IPS-20b (cell line): ENCODE results near the gene ABTB2.

Experiments used
- H3K27ac ChIP-seq: one replicate; pipeline ENCODE4 v1.5.1; 2013; ENCODE audit warnings: low read length
- H3K27me3 ChIP-seq: 2 replicates; pipeline ENCODE4 v1.6.1; 2013; ENCODE audit warnings: mild to moderate bottlenecking, low read length, inconsistent platforms; ENCODE audit not compliant: insufficient read depth
- H3K36me3 ChIP-seq: 2 replicates; pipeline ENCODE4 v1.6.1; 2013; ENCODE audit warnings: low read depth, mild to moderate bottlenecking, inconsistent platforms, low read length, moderate library complexity; ENCODE audit not compliant: insufficient read depth
- H3K4me1 ChIP-seq: 2 replicates; pipeline ENCODE4 v1.6.1; 2013; ENCODE audit warnings: mild to moderate bottlenecking, control low read depth, inconsistent platforms, low read length, moderate library complexity; ENCODE audit not compliant: insufficient read depth
- H3K4me3 ChIP-seq: 2 replicates; pipeline ENCODE4 v1.5.1; 2013; ENCODE audit warnings: mild to moderate bottlenecking, low read length, inconsistent platforms
- H3K9ac ChIP-seq: 2 replicates; pipeline ENCODE4 v1.6.1; 2013; ENCODE audit warnings: low read depth, mild to moderate bottlenecking, inconsistent platforms, low read length, moderate library complexity
- H3K9me3 ChIP-seq: 2 replicates; pipeline ENCODE4 v1.6.1; 2013; ENCODE audit warnings: mild to moderate bottlenecking, low read depth, low read length, inconsistent platforms; ENCODE audit not compliant: insufficient read depth

The ABTB2 gene

DNA sequence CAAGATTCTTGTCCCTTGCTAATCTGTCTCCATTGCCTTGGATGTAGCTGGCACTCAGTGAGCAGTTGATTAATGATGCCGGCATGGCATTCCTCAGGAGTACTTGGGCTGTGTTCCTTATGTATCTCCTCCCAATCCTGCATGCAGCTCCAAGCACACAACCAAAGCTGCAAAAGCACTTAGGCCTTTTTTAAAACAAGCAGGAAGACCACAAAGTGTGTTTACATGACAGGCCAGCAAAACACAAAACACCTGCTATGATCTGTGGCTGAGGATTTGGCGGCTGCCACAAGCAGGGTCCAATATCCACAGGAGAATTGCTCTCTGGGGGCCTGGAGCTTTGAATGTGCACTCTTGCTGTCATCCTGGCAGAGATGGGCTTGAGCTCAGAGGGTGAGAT is 8.9 kb downstream of the ABTB2 start:
- Histone ChIP-seq H3K4me3 (no peak overlapping the region), H3K27ac (no peak overlapping the region), H3K27me3 (no peaks in the 10 kb centered on the region), H3K36me3 (no peaks in the 10 kb centered on the region), H3K9me3 (no peaks in the 10 kb centered on the region), H3K9ac (no peak overlapping the region), H3K4me1 (0 out of 2 replicates have a peak, but pooled peaks cover 3% of the 10 kb centered on the region)

DNA sequence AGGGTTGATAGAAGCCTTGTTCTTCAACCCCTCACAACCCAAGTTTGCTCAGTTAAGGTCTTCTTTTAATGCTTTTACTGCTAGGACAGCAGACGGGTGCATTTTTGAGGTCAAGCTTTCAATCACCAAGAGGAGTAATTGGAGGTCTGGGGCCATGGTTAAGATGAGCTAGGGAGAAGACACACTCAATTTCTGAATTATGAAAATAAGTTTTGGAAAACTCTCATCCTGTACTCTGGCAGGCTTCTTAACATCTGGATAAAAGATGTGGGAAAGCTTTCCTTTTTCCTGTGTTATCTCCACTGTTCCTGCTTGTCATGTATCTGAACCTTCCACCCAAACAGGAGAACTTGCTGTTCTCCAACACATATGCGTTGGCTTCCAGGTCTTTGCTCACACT is 9.7 kb downstream of the ABTB2 start:
- Histone ChIP-seq H3K36me3 (no peaks in the 10 kb centered on the region), H3K27me3 (no peaks in the 10 kb centered on the region), H3K4me3 (no peak overlapping the region), H3K27ac (no peak overlapping the region), H3K9ac (no peak overlapping the region), H3K9me3 (no peaks in the 10 kb centered on the region), H3K4me1 (0 out of 2 replicates have a peak, but pooled peaks cover 3% of the 10 kb centered on the region)

DNA sequence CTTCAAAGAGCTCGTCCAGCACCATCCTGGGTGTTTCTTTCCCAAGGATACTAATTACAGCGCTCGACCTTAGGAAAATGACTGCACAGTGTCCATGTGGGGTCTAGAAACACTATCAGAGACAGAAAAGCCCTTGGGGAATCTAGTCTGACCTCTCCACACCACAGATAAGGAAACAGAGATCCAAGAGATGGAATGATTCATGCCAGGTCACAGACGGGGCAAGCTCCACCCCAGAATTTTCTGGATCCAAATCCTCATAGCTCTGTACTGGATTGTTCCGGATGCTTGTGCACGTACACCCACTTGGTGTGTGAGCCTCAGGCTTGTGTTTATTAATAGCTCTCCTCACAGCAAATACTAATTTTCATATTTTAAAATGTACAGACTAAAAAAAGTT is 11.3 kb downstream of the ABTB2 start:
- H3K9me3 ChIP-seq = no peaks in the 10 kb centered on the region
- no peak overlapping the region for H3K4me3 ChIP-seq
- no peak overlapping the region for H3K9ac ChIP-seq
- H3K27me3 ChIP-seq = no peaks in the 10 kb centered on the region
- no peak overlapping the region for H3K27ac ChIP-seq
- no peaks in the 10 kb centered on the region for H3K36me3 ChIP-seq
- H3K4me1 ChIP-seq = peaks cover 13% of the 10 kb centered on the region; the same call in 1 of the 2 replicates

DNA sequence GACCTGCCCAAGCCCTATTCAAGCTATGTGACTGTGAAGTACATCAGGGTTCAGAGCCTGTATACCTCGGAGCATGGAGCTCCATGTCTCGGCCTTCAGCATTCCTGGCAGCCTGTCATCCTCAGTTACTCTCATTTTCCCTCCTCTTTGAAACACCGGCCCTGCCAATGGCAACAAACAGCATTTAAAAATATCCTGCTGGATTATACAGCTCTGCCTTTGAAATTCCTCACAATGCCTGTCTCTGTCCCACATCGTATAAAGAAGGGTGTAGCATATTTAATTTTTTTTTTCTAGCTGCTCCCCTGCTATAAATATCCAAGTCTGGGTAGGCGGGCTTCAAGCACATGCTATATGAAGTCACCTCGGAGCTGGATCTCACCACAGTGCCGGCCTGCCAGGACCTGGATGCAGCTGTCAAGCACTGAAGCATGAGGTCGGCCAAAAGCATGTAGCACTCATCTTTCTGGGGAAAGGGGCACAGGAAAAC is 11.8 kb downstream of the ABTB2 start:
- H3K4me1 ChIP-seq = peaks cover 17% of the 10 kb centered on the region; the same call in 1 of the 2 replicates
- H3K27me3 ChIP-seq = no peaks in the 10 kb centered on the region
- H3K4me3 ChIP-seq = no peak overlapping the region
- no peak overlapping the region for H3K27ac ChIP-seq
- H3K9me3 ChIP-seq = no peaks in the 10 kb centered on the region
- H3K9ac ChIP-seq = no peak overlapping the region
- H3K36me3 ChIP-seq = no peaks in the 10 kb centered on the region

DNA sequence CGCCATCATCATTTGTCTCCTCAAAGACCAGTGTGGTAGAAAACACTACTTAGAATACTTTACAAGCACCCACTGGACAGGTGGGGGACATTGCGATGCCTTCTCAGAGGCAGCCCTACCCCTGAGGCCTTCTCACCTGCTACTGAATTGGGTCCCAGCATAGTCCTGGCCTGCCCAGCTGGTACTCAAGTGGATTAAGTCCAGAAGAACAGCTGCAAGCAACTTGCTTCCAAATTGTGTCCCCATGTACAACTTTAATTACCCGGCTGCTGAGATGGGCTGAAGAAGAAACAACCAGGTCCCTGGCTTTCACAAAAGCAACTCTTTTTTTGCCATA is 12.3 kb downstream of the ABTB2 start:
- no peaks in the 10 kb centered on the region for H3K9me3 ChIP-seq
- no peaks in the 10 kb centered on the region for H3K27me3 ChIP-seq
- no peak overlapping the region for H3K27ac ChIP-seq
- H3K4me3 ChIP-seq = no peak overlapping the region
- no peak overlapping the region for H3K9ac ChIP-seq
- peaks cover 17% of the 10 kb centered on the region; the same call in 1 of the 2 replicates for H3K4me1 ChIP-seq
- H3K36me3 ChIP-seq = no peaks in the 10 kb centered on the region

DNA sequence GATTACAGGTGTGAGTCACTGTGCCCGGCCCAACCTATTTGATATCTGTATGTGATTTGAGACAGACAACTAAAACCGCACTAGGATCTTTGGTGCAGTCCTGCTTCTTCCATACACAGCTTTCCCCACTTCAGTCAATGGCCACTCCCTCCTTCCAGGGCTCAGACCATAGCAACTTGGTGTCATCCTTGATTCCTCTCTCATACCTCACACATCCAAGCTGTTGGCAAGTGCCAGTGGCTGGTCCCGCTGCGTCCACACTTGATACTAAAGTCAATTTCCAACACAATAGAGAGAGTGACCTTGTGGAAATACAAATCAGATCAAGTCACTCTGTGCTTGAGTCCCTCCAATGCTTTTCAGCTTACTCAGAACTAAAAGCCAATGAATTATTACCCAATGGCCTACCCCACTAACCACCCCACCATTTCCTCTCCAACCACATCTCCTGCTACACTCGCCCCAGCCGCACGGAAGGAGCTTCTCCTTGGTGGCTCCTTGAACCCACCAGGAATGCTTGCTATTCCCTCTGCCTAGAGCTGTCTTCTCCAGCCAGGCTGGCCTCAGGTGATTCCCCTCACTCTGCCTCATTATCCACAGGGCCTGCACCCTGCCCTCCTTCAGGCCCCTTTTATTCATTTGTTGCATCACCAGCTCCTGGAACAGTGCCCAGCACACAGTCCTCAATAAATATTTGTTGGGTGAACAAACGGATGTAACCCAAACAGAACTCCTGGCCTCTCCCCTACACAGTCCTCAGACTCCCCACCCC is 12.9 kb downstream of the ABTB2 start:
- Histone ChIP-seq H3K4me1 (peaks cover 17% of the 10 kb centered on the region; the same call in 1 of the 2 replicates), H3K36me3 (no peaks in the 10 kb centered on the region), H3K27ac (no peak overlapping the region), H3K27me3 (no peaks in the 10 kb centered on the region), H3K9ac (no peak overlapping the region), H3K9me3 (no peaks in the 10 kb centered on the region), H3K4me3 (no peak overlapping the region)

DNA sequence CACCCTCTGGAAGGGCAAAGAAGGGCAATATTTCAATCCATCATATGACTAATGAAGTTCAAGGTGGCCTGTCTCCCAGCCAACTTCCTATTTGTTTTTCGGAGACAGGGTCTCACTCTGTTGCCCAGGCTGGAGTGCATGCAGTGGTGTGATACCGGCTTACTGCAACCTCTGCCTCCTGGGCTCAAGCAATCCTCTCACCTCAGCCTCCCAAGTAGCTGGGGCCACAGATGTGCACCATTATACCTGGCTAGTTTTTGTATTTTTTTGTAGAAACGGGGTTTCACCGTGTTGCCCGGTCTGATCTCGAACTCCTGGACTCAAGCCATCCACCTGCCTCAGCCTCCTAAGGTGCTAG is 13.4 kb downstream of the ABTB2 start:
- Histone ChIP-seq H3K9me3 (no peaks in the 10 kb centered on the region), H3K27ac (no peak overlapping the region), H3K36me3 (no peaks in the 10 kb centered on the region), H3K4me1 (peaks cover 17% of the 10 kb centered on the region; the same call in 1 of the 2 replicates), H3K27me3 (no peaks in the 10 kb centered on the region), H3K9ac (no peak overlapping the region), H3K4me3 (no peak overlapping the region)

DNA sequence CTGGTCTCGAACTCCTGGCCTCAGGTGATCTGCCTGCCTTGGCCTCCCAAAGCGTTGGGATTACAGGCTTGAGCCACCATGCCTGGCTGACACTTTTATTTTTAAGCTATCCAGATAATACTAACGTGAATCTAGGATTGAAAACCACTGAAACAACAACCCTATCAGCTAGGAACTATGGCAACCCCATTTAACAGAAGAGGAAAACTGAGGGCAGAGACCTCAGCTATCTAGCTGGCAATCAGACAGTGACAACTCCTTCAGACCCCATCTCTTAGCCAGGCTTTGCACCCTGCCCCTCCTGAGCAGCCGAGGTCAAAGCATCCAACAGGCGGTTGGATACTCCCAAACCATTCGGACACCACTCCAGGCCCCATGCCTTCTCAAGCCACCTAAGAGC is 14.1 kb downstream of the ABTB2 start:
- H3K9me3 ChIP-seq = no peaks in the 10 kb centered on the region
- no peak overlapping the region for H3K27ac ChIP-seq
- no peaks in the 10 kb centered on the region for H3K36me3 ChIP-seq
- H3K9ac ChIP-seq = no peak overlapping the region
- H3K4me3 ChIP-seq = no peak overlapping the region
- H3K27me3 ChIP-seq = no peaks in the 10 kb centered on the region
- peaks cover 17% of the 10 kb centered on the region; the same call in 1 of the 2 replicates for H3K4me1 ChIP-seq

DNA sequence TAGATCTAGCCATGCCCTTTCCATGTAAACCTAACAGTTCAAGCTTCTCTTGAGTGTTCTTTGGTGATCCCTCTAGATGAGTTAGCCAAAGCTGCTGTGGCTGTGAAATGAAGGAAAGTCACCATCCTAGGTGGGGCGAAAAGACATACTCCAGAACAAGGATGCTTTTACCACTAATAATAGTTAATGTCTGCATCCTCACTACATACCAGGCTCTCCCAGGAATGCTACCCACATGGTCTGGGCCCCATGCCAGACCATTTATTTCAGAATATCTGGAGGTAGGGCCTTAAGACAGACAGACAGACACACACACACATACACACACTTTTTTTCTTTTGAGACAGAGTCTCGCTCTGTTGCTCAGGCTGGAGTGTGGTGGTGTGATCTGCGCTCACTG is 14.7 kb downstream of the ABTB2 start:
- H3K4me1 ChIP-seq = peaks cover 17% of the 10 kb centered on the region; the same call in 1 of the 2 replicates
- H3K27ac ChIP-seq = no peak overlapping the region

DNA sequence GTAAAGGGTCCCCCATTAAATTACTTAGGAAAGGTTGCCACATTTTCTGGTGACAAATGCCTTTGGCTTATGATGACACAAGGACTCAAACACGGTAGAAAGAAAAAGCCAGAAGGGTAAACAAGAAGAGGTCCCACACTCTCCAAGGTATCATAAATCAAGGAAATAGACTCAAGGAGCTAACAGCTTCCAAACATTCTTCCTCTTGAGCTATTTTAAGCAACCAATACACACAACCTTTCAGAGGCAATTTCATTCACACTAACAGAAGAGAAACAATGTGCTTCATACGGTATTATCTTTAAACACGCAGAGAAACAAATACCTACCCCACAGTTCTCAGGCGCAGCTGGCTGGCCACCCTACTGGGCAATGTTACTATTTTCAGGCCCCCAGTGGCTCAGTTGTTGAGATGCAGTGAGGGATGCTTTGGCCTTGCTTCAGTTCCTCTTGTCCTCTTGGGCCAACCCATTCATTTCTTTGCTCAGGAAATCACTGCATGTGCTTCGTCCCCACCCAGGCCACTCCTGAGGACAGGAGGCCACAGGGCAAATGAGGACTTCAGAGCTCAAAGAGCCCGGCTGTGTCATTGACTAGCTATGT is 15.8 kb downstream of the ABTB2 start:
- Histone ChIP-seq H3K9me3 (no peaks in the 10 kb centered on the region), H3K27me3 (no peaks in the 10 kb centered on the region), H3K4me1 (peaks cover 17% of the 10 kb centered on the region; the same call in 1 of the 2 replicates), H3K9ac (no peak overlapping the region), H3K4me3 (no peak overlapping the region), H3K36me3 (no peaks in the 10 kb centered on the region), H3K27ac (no peak overlapping the region)

More for the DNA sequence above, 14.7 kb downstream of the ABTB2 start:
- H3K27me3 ChIP-seq = no peaks in the 10 kb centered on the region
- no peaks in the 10 kb centered on the region for H3K36me3 ChIP-seq
- H3K9me3 ChIP-seq = no peaks in the 10 kb centered on the region
- H3K9ac ChIP-seq = no peak overlapping the region
- no peak overlapping the region for H3K4me3 ChIP-seq

DNA sequence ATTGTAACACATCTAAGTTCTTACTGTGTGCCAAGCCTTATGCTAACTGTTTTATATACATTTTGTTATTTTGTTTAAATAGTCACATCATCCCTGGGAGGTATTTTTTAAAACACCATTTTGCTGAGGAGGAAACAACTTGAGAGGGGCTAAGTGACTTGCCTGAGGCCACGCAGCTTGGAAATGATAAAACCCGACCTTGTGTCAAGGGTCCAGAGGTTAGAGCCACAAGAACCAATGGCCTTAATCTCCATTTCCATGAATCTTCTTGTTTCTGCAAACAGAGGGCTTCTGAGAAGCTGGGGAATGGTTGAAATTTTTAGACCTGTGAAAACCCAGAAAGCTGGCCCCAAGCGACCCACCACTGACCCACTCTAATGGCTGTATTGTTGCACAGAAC is 16.7 kb downstream of the ABTB2 start:
- peaks cover 17% of the 10 kb centered on the region; the same call in 1 of the 2 replicates for H3K4me1 ChIP-seq
- no peaks in the 10 kb centered on the region for H3K36me3 ChIP-seq
- H3K27me3 ChIP-seq = no peaks in the 10 kb centered on the region
- H3K9ac ChIP-seq = no peak overlapping the region
- no peak overlapping the region for H3K4me3 ChIP-seq
- no peak overlapping the region for H3K27ac ChIP-seq
- no peaks in the 10 kb centered on the region for H3K9me3 ChIP-seq

DNA sequence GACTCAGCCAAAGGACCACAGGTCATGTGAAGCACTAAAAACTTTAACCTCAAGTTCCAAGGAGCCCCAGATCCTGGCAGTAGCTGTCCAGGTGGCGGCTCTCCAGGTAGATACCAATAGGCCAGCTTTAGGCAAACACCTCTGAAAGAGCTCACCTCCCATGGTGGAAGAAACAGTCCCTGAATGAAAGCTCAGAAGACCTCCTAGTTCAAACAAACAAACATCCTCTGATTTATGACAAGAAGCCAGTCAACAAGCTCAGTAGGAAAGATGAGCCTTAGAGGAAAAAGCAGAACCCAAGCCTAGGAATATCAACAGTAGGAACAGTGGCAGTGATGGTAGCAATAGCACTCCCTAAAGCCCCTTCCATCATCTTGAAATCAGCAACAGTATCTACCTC is 17.2 kb downstream of the ABTB2 start:
- no peak overlapping the region for H3K9ac ChIP-seq
- no peak overlapping the region for H3K4me3 ChIP-seq
- H3K27me3 ChIP-seq = no peaks in the 10 kb centered on the region
- H3K9me3 ChIP-seq = no peaks in the 10 kb centered on the region
- no peaks in the 10 kb centered on the region for H3K36me3 ChIP-seq
- no peak overlapping the region for H3K27ac ChIP-seq
- H3K4me1 ChIP-seq = peaks cover 17% of the 10 kb centered on the region; the same call in 1 of the 2 replicates
